Measurements from ENCODE around the gene HNRNPUL1. TPM values are rescaled to one million over a fixed set of nuclear protein-coding genes. Genes with fewer than 3 reads are reported as not detected.

The HNRNPUL1 gene
- total RNA-seq, 4 donors from 2014 or later = 98.1 to 127 (median 113) TPM

DNA sequence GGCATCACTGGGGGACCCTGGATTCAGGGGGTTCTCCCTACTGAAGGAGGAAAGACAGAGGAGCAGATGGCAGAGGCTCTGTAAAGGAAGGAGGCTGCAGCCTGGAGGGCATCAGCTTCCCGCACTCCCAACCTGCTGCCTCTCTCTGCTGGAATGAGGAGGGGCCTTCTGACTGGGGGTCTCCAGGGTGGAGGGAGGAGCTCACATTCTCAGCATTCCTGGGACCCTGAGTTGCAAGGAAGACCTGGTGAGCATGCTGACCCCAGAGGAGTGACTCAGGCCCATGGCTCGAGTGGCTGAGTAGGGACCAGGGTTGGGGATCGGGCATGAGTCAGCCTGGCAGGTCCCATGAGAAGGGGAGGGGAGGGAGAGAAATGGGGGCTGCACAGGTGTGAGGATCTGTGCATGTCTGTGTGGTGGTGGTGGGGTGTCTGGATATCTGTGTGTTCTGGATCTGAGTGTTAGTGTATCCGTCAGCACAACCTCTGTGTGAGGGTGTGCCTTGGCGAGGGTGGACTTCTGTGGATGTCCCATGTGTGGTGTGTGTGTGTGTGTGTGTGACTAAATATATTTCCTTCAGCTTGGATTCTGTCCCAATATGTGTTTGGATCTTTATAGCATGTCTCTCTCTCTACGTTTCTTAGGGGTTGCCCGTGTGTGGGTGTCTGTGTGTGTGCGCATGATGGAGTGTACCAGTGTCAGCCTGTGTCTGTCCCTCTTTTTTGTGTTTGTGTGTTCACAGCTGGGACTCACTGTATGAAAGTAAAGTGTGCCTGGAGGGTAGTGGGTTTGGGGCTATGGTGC lies 40.5 kb upstream of the HNRNPUL1 start:
- TF ChIP-seq CTCF (IDR thresholded peaks at IDR 0.05) (no peak), POLR2A (IDR thresholded peaks at IDR 0.05) (no peak)
- 30 to 49% methylated on average over 7 to 8 of the region's 8 CpGs for WGBS, 2 donors
- no peak for DNase-seq

GRCh38 chr19:41224632-41225031 lies 39.5 kb upstream of the HNRNPUL1 start:
- peak overlapping the region in 3 of 4 donors; percentile 88 to 90 (median 90) for H3K27ac ChIP-seq
- peaks cover 10 to 69% (median 15%) of the 10 kb centered on the region in 3 donors for H3K4me1 ChIP-seq
- WGBS, 2 donors = 76 to 81% methylated on average over 3 to 6 of the region's 7 CpGs

More for the DNA sequence above, 40.5 kb upstream of the HNRNPUL1 start:
- intact Hi-C loops (cut with DNase I) = no loop called here
- Histone ChIP-seq H3K4me3 (no peak overlapping the region), H3K36me3 (peaks cover 0 to 13% (median 0%) of the 10 kb centered on the region in 3 donors), H3K9me3 (no peaks in the 10 kb centered on the region), H3K27me3 (peaks cover 0 to 44% (median 0%) of the 10 kb centered on the region in 4 donors), H3K27ac (peak overlapping the region in 3 of 4 donors; percentile 88 to 90 (median 90)), H3K4me1 (peaks cover 10 to 79% (median 17%) of the 10 kb centered on the region in 3 donors)

DNA sequence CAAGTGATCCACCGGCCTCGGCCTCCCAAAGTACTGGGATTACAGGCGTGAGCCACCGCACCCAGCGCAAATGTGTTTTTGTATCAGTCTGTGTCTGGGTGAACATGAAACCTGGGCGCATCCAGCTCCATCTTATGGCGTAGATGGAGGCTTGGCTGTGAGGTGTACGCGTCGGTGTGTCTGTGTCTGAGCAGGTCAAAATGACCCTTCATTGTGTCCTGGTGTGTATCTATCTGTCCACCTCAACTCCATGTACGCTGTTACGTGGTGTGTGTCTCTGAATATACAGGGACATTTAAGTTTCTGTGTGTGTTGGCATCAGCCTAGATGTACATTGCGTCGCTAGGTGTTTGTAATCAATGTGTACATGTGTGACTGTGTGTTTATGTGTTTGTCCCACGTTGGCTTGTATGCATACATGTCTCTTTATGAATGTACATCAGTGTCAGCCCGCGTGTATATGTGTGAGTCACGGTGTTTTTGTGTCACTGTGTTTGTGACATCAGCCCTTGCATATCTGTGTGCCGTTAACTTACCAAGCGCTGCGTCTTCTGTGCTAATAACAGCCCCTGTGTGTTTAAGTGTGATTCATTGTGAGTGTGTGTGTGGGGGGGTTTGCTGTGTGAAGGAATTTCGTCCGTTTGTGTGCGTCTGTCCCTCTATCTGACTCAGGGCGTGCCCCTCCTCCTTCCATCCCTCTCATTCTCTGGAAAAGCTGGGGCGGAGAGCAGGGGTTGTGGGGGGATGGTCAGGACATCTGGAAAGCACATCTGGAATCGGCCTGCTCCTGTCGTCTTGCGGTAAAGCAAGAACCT lies 38.7 kb upstream of the HNRNPUL1 start:
- no peak for TF ChIP-seq CTCF (IDR thresholded peaks at IDR 0.05)
- TF ChIP-seq POLR2A (IDR thresholded peaks at IDR 0.05) = no peak
- Histone ChIP-seq H3K4me1 (peaks cover 10 to 61% (median 11%) of the 10 kb centered on the region in 3 donors), H3K9me3 (no peaks in the 10 kb centered on the region), H3K36me3 (peaks cover 0 to 13% (median 0%) of the 10 kb centered on the region in 3 donors), H3K27ac (peak overlapping the region; percentile 71 to 90 (median 89)), H3K4me3 (peak overlapping the region; percentile 30 to 68 (median 51)), H3K27me3 (peaks cover 0 to 30% (median 0%) of the 10 kb centered on the region in 4 donors)
- 47 to 52% methylated on average over 18 to 29 of the region's 29 CpGs for WGBS, 2 donors
- intact Hi-C loops (cut with DNase I) = no loop called here
- DNase-seq = no peak

More at GRCh38 chr19:41224632-41225031, 39.5 kb upstream of the HNRNPUL1 start:
- TF ChIP-seq POLR2A (IDR thresholded peaks at IDR 0.05) = no peak
- TF ChIP-seq CTCF (IDR thresholded peaks at IDR 0.05) = no peak
- Histone ChIP-seq H3K9me3 (no peaks in the 10 kb centered on the region), H3K4me3 (no peak overlapping the region), H3K36me3 (peaks cover 0 to 13% (median 0%) of the 10 kb centered on the region in 3 donors), H3K27me3 (peaks cover 0 to 34% (median 0%) of the 10 kb centered on the region in 4 donors)
- DNase-seq = no peak
- intact Hi-C loops (cut with DNase I) = no loop called here

DNA sequence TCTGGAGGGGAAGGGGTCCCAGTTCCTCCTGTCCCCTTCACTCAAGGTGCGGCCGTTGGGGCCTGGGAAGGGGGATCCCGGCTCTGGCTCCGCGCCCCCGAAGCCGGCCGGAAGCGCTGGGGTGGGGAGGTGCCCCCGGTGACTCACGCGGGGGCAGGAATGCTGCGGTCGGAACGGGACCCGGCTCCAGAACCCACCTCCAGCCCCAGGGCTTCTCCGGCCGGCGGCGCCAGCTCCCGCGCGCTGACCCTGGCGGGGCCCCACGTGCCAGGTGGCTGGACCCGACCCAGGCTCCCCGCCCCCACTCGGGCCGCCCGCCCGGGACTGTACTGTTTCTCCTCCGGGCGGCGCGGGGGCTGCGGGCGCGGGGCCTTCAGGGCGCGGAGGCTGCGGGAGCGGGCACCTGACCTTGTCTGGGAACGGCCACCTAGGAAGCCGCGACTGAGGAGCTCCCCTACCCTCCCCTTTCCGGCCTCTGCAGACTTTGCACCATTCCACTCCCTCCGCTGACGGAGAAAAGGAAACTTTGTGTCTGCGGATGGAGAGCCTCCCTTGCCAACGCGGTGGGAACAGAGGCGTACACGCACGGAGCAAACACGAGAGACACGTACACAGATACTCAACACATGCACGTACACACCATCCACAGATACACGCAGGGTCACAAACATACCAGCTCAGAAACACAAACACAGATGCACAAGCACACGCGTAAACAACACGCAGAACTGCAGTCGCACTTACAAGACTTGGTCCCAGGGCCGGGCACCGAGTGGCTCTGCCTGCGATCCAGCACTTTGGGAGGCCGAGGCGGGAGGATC lies 37.9 kb upstream of the HNRNPUL1 start:
- Histone ChIP-seq H3K27me3 (peaks cover 0 to 27% (median 0%) of the 10 kb centered on the region in 4 donors), H3K4me1 (peaks cover 8 to 53% (median 10%) of the 10 kb centered on the region in 3 donors), H3K9me3 (no peaks in the 10 kb centered on the region), H3K36me3 (peaks cover 0 to 16% (median 0%) of the 10 kb centered on the region in 3 donors), H3K27ac (peak overlapping the region; percentile 71 to 90 (median 89)), H3K4me3 (peak overlapping the region; percentile 30 to 68 (median 51))
- DNase-seq = no peak
- intact Hi-C loops (cut with DNase I) = no loop called here
- TF ChIP-seq CTCF (IDR thresholded peaks at IDR 0.05) (peak in 1 of 6 experiments; percentile 29), POLR2A (IDR thresholded peaks at IDR 0.05) (no peak)
- WGBS, 2 donors = 5 to 16% methylated on average over 12 to 15 of the region's 67 CpGs
